Endothelial cell of umbilical vein (primary cell): ENCODE data around the gene SRBD1.

Source experiments
- GATA2 ChIP-seq: IDR thresholded peaks from 2 replicates; pipeline ENCODE4 v1.7.0; 2011; ENCODE audit warnings: low read depth, mild to moderate bottlenecking, moderate library complexity, mixed read lengths, low read length; ENCODE audit not compliant: insufficient read length, insufficient read depth
- MYC ChIP-seq: IDR thresholded peaks from one replicate; pipeline ENCODE4 v1.6.1; 2011; ENCODE audit warnings: mild to moderate bottlenecking, low read depth, low read length
- POLR2A ChIP-seq: IDR thresholded peaks from 2 replicates; pipeline ENCODE4 v1.6.1; 2012; ENCODE audit warnings: low read depth, mild to moderate bottlenecking, control low read depth, low read length
- POLR2AphosphoS5 ChIP-seq: IDR thresholded peaks from 2 replicates; pipeline ENCODE4 v1.6.1; 2012; ENCODE audit warnings: low read depth, mild to moderate bottlenecking, control low read depth, low read length, moderate library complexity; ENCODE audit not compliant: insufficient read depth
- TF ChIP-seq, protein P1 (sequence below), 2 donors: IDR thresholded peaks; 1 replicate in 1 of 2; 2 replicates in 1 of 2; pipeline ENCODE4 v1.5.1; 2011; ENCODE audit warnings: low read length in 2 of 2, mild to moderate bottlenecking in 2 of 2, moderate library complexity in 2 of 2, control low read depth in 1 of 2, inconsistent platforms in 1 of 2, low read depth in 1 of 2; ENCODE audit not compliant: insufficient read depth in 1 of 2; ENCODE audit errors: extremely low read depth in 1 of 2

- TF ChIP-seq POLR2AphosphoS5: no peak
- no peak for TF ChIP-seq MYC
- TF ChIP-seq, protein P1, sequence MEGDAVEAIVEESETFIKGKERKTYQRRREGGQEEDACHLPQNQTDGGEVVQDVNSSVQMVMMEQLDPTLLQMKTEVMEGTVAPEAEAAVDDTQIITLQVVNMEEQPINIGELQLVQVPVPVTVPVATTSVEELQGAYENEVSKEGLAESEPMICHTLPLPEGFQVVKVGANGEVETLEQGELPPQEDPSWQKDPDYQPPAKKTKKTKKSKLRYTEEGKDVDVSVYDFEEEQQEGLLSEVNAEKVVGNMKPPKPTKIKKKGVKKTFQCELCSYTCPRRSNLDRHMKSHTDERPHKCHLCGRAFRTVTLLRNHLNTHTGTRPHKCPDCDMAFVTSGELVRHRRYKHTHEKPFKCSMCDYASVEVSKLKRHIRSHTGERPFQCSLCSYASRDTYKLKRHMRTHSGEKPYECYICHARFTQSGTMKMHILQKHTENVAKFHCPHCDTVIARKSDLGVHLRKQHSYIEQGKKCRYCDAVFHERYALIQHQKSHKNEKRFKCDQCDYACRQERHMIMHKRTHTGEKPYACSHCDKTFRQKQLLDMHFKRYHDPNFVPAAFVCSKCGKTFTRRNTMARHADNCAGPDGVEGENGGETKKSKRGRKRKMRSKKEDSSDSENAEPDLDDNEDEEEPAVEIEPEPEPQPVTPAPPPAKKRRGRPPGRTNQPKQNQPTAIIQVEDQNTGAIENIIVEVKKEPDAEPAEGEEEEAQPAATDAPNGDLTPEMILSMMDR (IDR thresholded peaks at IDR 0.05; ENCODE audit: extremely low read depth in 1 of 2, insufficient read depth in 1 of 2, low read depth in 1 of 2, low read length in 2 of 2): no peak
- TF ChIP-seq POLR2A: no peak
- no peak for TF ChIP-seq GATA2
These were observed 70.1 kb downstream of the SRBD1 start for GRCh38 chr2:45540942-45541341.
